ENCODE data around the gene RBFOX2.

Gene RBFOX2

GRCh38 chr22:35863432-35863831 lies 165.2 kb downstream of the RBFOX2 start:
- TF ChIP-seq CTCF (IDR thresholded peaks at IDR 0.05; ENCODE audit: low read depth, low read length): no peak
- H3K27me3 ChIP-seq (ENCODE audit: insufficient read depth, low read depth, severe bottlenecking): peaks cover 22% of the 10 kb centered on the region
- H3K9me3 ChIP-seq (ENCODE audit: severe bottlenecking): no peaks in the 10 kb centered on the region
- H3K4me3 ChIP-seq (ENCODE audit: low read depth, low read length): no peak overlapping the region
- no peaks in the 10 kb centered on the region for H3K36me3 ChIP-seq
- no peak overlapping the region for H3K27ac ChIP-seq
- DNase-seq: peak; percentile 63

- no peaks in the 10 kb centered on the region for H3K36me3 ChIP-seq
- no peak for DNase-seq
- H3K9me3 ChIP-seq (ENCODE audit: severe bottlenecking): no peaks in the 10 kb centered on the region
- no peak overlapping the region for H3K4me3 ChIP-seq (ENCODE audit: low read depth, low read length)
- TF ChIP-seq CTCF (IDR thresholded peaks at IDR 0.05; ENCODE audit: low read depth, low read length): no peak
- H3K27ac ChIP-seq: no peak overlapping the region
- peaks cover 21% of the 10 kb centered on the region for H3K27me3 ChIP-seq (ENCODE audit: insufficient read depth, low read depth, severe bottlenecking)
Measured at GRCh38 chr22:35862697-35863096, 165.9 kb downstream of the RBFOX2 start.

GRCh38 chr22:35861451-35861850 lies 167.2 kb downstream of the RBFOX2 start:
- Histone ChIP-seq H3K9me3 (ENCODE audit: severe bottlenecking) (no peaks in the 10 kb centered on the region), H3K27me3 (ENCODE audit: insufficient read depth, low read depth, severe bottlenecking) (peaks cover 10% of the 10 kb centered on the region), H3K36me3 (no peaks in the 10 kb centered on the region), H3K4me3 (ENCODE audit: low read depth, low read length) (no peak overlapping the region), H3K27ac (no peak overlapping the region)
- DNase-seq: no peak
- TF ChIP-seq CTCF (IDR thresholded peaks at IDR 0.05; ENCODE audit: low read depth, low read length): no peak

GRCh38 chr22:35860837-35861236 lies 167.8 kb downstream of the RBFOX2 start:
- peaks cover 4% of the 10 kb centered on the region for H3K27me3 ChIP-seq (ENCODE audit: insufficient read depth, low read depth, severe bottlenecking)
- H3K9me3 ChIP-seq (ENCODE audit: severe bottlenecking): no peaks in the 10 kb centered on the region
- no peaks in the 10 kb centered on the region for H3K36me3 ChIP-seq
- DNase-seq: no peak
- H3K4me3 ChIP-seq (ENCODE audit: low read depth, low read length): no peak overlapping the region
- H3K27ac ChIP-seq: no peak overlapping the region
- no peak for TF ChIP-seq CTCF (IDR thresholded peaks at IDR 0.05; ENCODE audit: low read depth, low read length)

- no peak for TF ChIP-seq CTCF (IDR thresholded peaks at IDR 0.05; ENCODE audit: low read depth, low read length)
- no peak overlapping the region for H3K27ac ChIP-seq
Measured at GRCh38 chr22:35860087-35860733, 168.4 kb downstream of the RBFOX2 start.

GRCh38 chr22:35854334-35854733 lies 174.3 kb downstream of the RBFOX2 start:
- no peak overlapping the region for H3K4me3 ChIP-seq (ENCODE audit: low read depth, low read length)
- DNase-seq: no peak
- no peaks in the 10 kb centered on the region for H3K9me3 ChIP-seq (ENCODE audit: severe bottlenecking)
- no peaks in the 10 kb centered on the region for H3K27me3 ChIP-seq (ENCODE audit: insufficient read depth, low read depth, severe bottlenecking)
- H3K36me3 ChIP-seq: no peaks in the 10 kb centered on the region
- no peak overlapping the region for H3K27ac ChIP-seq
- no peak for TF ChIP-seq CTCF (IDR thresholded peaks at IDR 0.05; ENCODE audit: low read depth, low read length)

More at GRCh38 chr22:35860087-35860733, 168.4 kb downstream of the RBFOX2 start:
- Histone ChIP-seq H3K27me3 (ENCODE audit: insufficient read depth, low read depth, severe bottlenecking) (no peaks in the 10 kb centered on the region), H3K36me3 (no peaks in the 10 kb centered on the region), H3K4me3 (ENCODE audit: low read depth, low read length) (no peak overlapping the region), H3K9me3 (ENCODE audit: severe bottlenecking) (no peaks in the 10 kb centered on the region)
- no peak for DNase-seq
